HG03439 (cell line): ENCODE measurements around the gene GPX7.

ENCODE experiments used
- ATAC-seq: cut with Tn5 transposase; IDR thresholded peaks from one replicate; pipeline ENCODE4 v1.9.1; 2021; ENCODE audit warnings: mild to moderate bottlenecking, moderate library complexity; ENCODE audit not compliant: unreplicated experiment

The GPX7 gene

GRCh38 chr1:52585474-52585873 lies 16.7 kb upstream of the GPX7 start:
- ATAC-seq, result no peak

- no peak for ATAC-seq
These were observed 14.1 kb upstream of the GPX7 start for GRCh38 chr1:52588027-52588426.

GRCh38 chr1:52588535-52588934 lies 13.6 kb upstream of the GPX7 start:
- no peak for ATAC-seq

GRCh38 chr1:52590266-52590665 lies 11.9 kb upstream of the GPX7 start:
- ATAC-seq, result no peak

GRCh38 chr1:52592637-52593323 lies 9.4 kb upstream of the GPX7 start:
- no peak for ATAC-seq

GRCh38 chr1:52593495-52593894 lies 8.7 kb upstream of the GPX7 start:
- ATAC-seq, result no peak

GRCh38 chr1:52595061-52595460 lies 7.1 kb upstream of the GPX7 start:
- ATAC-seq, result no peak

GRCh38 chr1:52597912-52598311 lies 4.3 kb upstream of the GPX7 start:
- ATAC-seq, result no peak

- ATAC-seq, result no peak
These were observed 3.4 kb upstream of the GPX7 start for GRCh38 chr1:52598729-52599128.

GRCh38 chr1:52599236-52599635 lies 2.9 kb upstream of the GPX7 start:
- ATAC-seq, result no peak

GRCh38 chr1:52600533-52601179 lies 1.5 kb upstream of the GPX7 start:
- no peak for ATAC-seq

- no peak for ATAC-seq
These were observed 652 bp upstream of the GPX7 start for GRCh38 chr1:52601519-52601918.

- no peak for ATAC-seq
These were observed 857 bp downstream of the GPX7 start for GRCh38 chr1:52602856-52603600.

- no peak for ATAC-seq
These were observed 1.5 kb downstream of the GPX7 start for GRCh38 chr1:52603630-52604029.

- no peak for ATAC-seq
These were observed 2.0 kb downstream of the GPX7 start for GRCh38 chr1:52604063-52604770.

- no peak for ATAC-seq
These were observed 11.6 kb downstream of the GPX7 start for GRCh38 chr1:52613636-52614373.

GRCh38 chr1:52614671-52615070 lies 12.5 kb downstream of the GPX7 start:
- ATAC-seq, result no peak

GRCh38 chr1:52615489-52616042 lies 13.4 kb downstream of the GPX7 start:
- no peak for ATAC-seq

GRCh38 chr1:52621950-52622349 lies 19.8 kb downstream of the GPX7 start:
- ATAC-seq, result no peak

- no peak for ATAC-seq
These were observed 21.6 kb downstream of the GPX7 start for GRCh38 chr1:52623812-52624211.
